Body of pancreas (tissue), 4 donors: ENCODE results near the gene FBN3. TPM values are rescaled to one million over a fixed set of nuclear protein-coding genes. Genes with fewer than 3 reads are reported as not detected.
A peak's percentile ranks its signal among the peaks of the same experiment; 100 is the strongest.

Experiments
- ATAC-seq: fragments of 150-250 bp; one replicate; pipeline ENCODE4 v1.9.1; 2016
- DNase-seq, 4 donors: peaks; one replicate each; pipeline ENCODE4 v3.0.0-alpha.2; 2019
- H3K27ac ChIP-seq, 4 donors: fragments of 200-600 bp; sonication (generic); 1 replicate in 3 of 4; 2 replicates in 1 of 4; pipeline versions ENCODE4 v1.5.1 to v1.6.1; 2016 to 2019; ENCODE audit warnings: mild to moderate bottlenecking in 1 of 4, mixed read lengths in 1 of 4, moderate library complexity in 1 of 4
- H3K27me3 ChIP-seq, 2 donors: fragments of 200-600 bp; sonication (generic); one replicate each; pipeline ENCODE4 v1.6.0; 2016; ENCODE audit warnings: mild to moderate bottlenecking in 1 of 2
- H3K36me3 ChIP-seq, 2 donors: fragments of 200-600 bp; sonication (generic); replicated peaks in 1 of 2; 2 replicates each; pipeline ENCODE4 v1.5.1; 2016; ENCODE audit warnings: low read depth in 2 of 2; ENCODE audit not compliant: insufficient read depth in 1 of 2
- H3K4me1 ChIP-seq: fragments of 200-600 bp; sonication (generic); one replicate; pipeline ENCODE4 v1.6.0; 2016
- H3K4me3 ChIP-seq, 2 donors: fragments of 200-600 bp; sonication (generic); 1 replicate in 1 of 2; 2 replicates in 1 of 2; pipeline ENCODE4 v1.5.1; 2016 to 2019
- H3K9me3 ChIP-seq, 3 donors: fragments of 200-600 bp; sonication (generic); 1 replicate in 2 of 3; 2 replicates in 1 of 3; pipeline ENCODE4 v1.5.1; 2016
- CTCF ChIP-seq, 7 experiments: fragments of 450-650 bp in 4 of 7; fragments of 200-600 bp in 3 of 7; sonication (generic) in 3 of 7; IDR thresholded peaks; one replicate each; pipeline ENCODE4 v1.5.1; 2016 to 2019; ENCODE audit warnings: antibody characterized with exemption in 7 of 7
- POLR2A ChIP-seq, 3 donors: fragments of 450-650 bp; IDR thresholded peaks; one replicate each; pipeline ENCODE4 v1.6.1; 2016; ENCODE audit warnings: antibody characterized with exemption in 3 of 3, mild to moderate bottlenecking in 2 of 3
- WGBS, 2 donors: methylation state at CpG; one replicate each; pipeline ENCODE4 v1.1.5; 2017; 5-methylcytosine and 5-hydroxymethylcytosine counted together
- intact Hi-C: fragments of 100-400 bp; cut with DNase I; formaldehyde crosslinking; loops from one replicate; pipeline ENCODE4 v1.15.1; 2023
- total RNA-seq, 2 donors: library from RNA; depleted of rRNA; stranded (reverse); fragments of >200 nt; gene quantifications; one replicate each; pipeline ENCODE4 v1.1.0, GENCODE V29; 2016

The FBN3 gene
- total RNA-seq, 2 donors from 2014 or later: 0.26 TPM; not detected in 1

GRCh38 chr19:8052464-8052859 lies 96.9 kb downstream of the FBN3 start, which contains the start of gene CCL25:
TSS of gene CCL25 (plus strand) at chr19:8052760. CDS start at chr19:8053050, 290 bp downstream.
- Histone ChIP-seq H3K9me3 (no peaks in the 10 kb centered on the region), H3K36me3 (no peaks in the 10 kb centered on the region), H3K27me3 (no peaks in the 10 kb centered on the region), H3K4me1 (peaks cover 8% of the 10 kb centered on the region), H3K4me3 (no peak within 1 kb of the TSS), H3K27ac (no peak within 1 kb of the TSS)
- DNase-seq (no peak), ATAC-seq (no peak)
- TF ChIP-seq POLR2A (IDR thresholded peaks at IDR 0.05) (no peak), CTCF (IDR thresholded peaks at IDR 0.05) (no peak)
- 83% methylated on average over 5 to 7 of the region's 7 CpGs for WGBS, 2 donors
- intact Hi-C loops: no loop called here

- intact Hi-C loops: no loop called here
- Histone ChIP-seq H3K9me3 (no peaks in the 10 kb centered on the region), H3K36me3 (no peaks in the 10 kb centered on the region), H3K27me3 (no peaks in the 10 kb centered on the region), H3K4me3 (no peak overlapping the region), H3K27ac (no peak overlapping the region), H3K4me1 (peaks cover 8% of the 10 kb centered on the region)
- ATAC-seq: peak; percentile 76
- TF ChIP-seq POLR2A (IDR thresholded peaks at IDR 0.05) (no peak), CTCF (IDR thresholded peaks at IDR 0.05) (no peak)
- DNase-seq: peak; percentile 55 to 90 (median 72)
- 7 to 26% methylated on average over 21 to 49 of the region's 49 CpGs for WGBS, 2 donors
Observed at GRCh38 chr19:8050274-8051096, 98.9 kb downstream of the FBN3 start.

GRCh38 chr19:8046569-8047165 lies 102.7 kb downstream of the FBN3 start:
- intact Hi-C loops: no loop called here

GRCh38 chr19:8045872-8046568 lies 103.4 kb downstream of the FBN3 start:
- no peak for ATAC-seq
- no peaks in the 10 kb centered on the region for H3K27me3 ChIP-seq
- intact Hi-C loops: no loop called here

More at GRCh38 chr19:8046569-8047165, 102.7 kb downstream of the FBN3 start:
- TF ChIP-seq CTCF (IDR thresholded peaks at IDR 0.05) (no peak), POLR2A (IDR thresholded peaks at IDR 0.05) (no peak)
- Histone ChIP-seq H3K27ac (no peak overlapping the region), H3K4me3 (no peak overlapping the region), H3K36me3 (no peaks in the 10 kb centered on the region), H3K27me3 (no peaks in the 10 kb centered on the region), H3K9me3 (no peaks in the 10 kb centered on the region), H3K4me1 (peaks cover 8% of the 10 kb centered on the region)
- DNase-seq (no peak), ATAC-seq (no peak)
- WGBS, 2 donors: 63 to 68% methylated on average over 3 of the region's 3 CpGs

More at GRCh38 chr19:8045872-8046568, 103.4 kb downstream of the FBN3 start:
- TF ChIP-seq POLR2A (IDR thresholded peaks at IDR 0.05): no peak
- no peak for TF ChIP-seq CTCF (IDR thresholded peaks at IDR 0.05)
- Histone ChIP-seq H3K36me3 (no peaks in the 10 kb centered on the region), H3K4me1 (peaks cover 8% of the 10 kb centered on the region), H3K4me3 (no peak overlapping the region), H3K27ac (no peak overlapping the region), H3K9me3 (no peaks in the 10 kb centered on the region)
- 62 to 69% methylated on average over 7 to 10 of the region's 10 CpGs for WGBS, 2 donors
- no peak for DNase-seq
